K562 (cell line): Measurements from ENCODE around the gene PIM3.

ENCODE experiments used
- CREB1 ChIP-seq, 2 experiments: sonication (generic) in 1 of 2; formaldehyde crosslinking in 1 of 2; IDR thresholded peaks; 2 replicates each; pipeline versions ENCODE4 v1.6.1 to v1.8.0; 2012 to 2022; ENCODE audit warnings: inconsistent platforms in 1 of 2, mild to moderate bottlenecking in 1 of 2, missing genetic modification reagents in 1 of 2, moderate library complexity in 1 of 2
- EHMT2 ChIP-seq: fragments of 450-650 bp; IDR thresholded peaks from 2 replicates; pipeline ENCODE4 v1.6.1; 2018; ENCODE audit warnings: antibody characterized with exemption
- HNRNPK ChIP-seq: fragments of 200-400 bp; formaldehyde crosslinking; IDR thresholded peaks from one replicate; pipeline ENCODE4 v1.6.1; 2018; ENCODE audit warnings: mild to moderate bottlenecking, low read depth, low read length; ENCODE audit not compliant: poor library complexity, severe bottlenecking
- TF ChIP-seq, protein P1 (sequence below), 3 experiments: IDR thresholded peaks in 2 of 3; conservative IDR thresholded peaks in 1 of 3; 2 replicates each; pipeline ENCODE4 v1.5.1; 2011 to 2012; ENCODE audit warnings: low read length in 3 of 3, mild to moderate bottlenecking in 3 of 3, control low read depth in 2 of 3, improper control_type of control experiment in 1 of 3, inconsistent platforms in 1 of 3, low read depth in 1 of 3, mixed read lengths in 1 of 3, moderate library complexity in 1 of 3; ENCODE audit not compliant: insufficient read depth in 2 of 3

GRCh38 chr22:49913446-49913845 lies 47.1 kb upstream of the PIM3 start:
- TF ChIP-seq, protein P1, sequence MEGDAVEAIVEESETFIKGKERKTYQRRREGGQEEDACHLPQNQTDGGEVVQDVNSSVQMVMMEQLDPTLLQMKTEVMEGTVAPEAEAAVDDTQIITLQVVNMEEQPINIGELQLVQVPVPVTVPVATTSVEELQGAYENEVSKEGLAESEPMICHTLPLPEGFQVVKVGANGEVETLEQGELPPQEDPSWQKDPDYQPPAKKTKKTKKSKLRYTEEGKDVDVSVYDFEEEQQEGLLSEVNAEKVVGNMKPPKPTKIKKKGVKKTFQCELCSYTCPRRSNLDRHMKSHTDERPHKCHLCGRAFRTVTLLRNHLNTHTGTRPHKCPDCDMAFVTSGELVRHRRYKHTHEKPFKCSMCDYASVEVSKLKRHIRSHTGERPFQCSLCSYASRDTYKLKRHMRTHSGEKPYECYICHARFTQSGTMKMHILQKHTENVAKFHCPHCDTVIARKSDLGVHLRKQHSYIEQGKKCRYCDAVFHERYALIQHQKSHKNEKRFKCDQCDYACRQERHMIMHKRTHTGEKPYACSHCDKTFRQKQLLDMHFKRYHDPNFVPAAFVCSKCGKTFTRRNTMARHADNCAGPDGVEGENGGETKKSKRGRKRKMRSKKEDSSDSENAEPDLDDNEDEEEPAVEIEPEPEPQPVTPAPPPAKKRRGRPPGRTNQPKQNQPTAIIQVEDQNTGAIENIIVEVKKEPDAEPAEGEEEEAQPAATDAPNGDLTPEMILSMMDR (IDR thresholded peaks at IDR 0.05 in 2 of 3, conservative IDR thresholded peaks at IDR 0.05 in 1 of 3; ENCODE audit: insufficient read depth in 2 of 3, low read depth in 1 of 3, low read length in 3 of 3), result no peak
- TF ChIP-seq CREB1 (IDR thresholded peaks at IDR 0.05), result no peak
- no peak for TF ChIP-seq CREB1 (CRISPR knock-in tag; IDR thresholded peaks at IDR 0.05)
- no peak for TF ChIP-seq HNRNPK
- no peak for TF ChIP-seq EHMT2
